Type B pancreatic cell (in vitro differentiated cells): Measurements from ENCODE around the gene SLC7A4. TPM values are rescaled to one million over a fixed set of nuclear protein-coding genes. Genes with fewer than 3 reads are reported as not detected.

Source experiments
- DNase-seq: peaks from one replicate; pipeline ENCODE4 v3.0.0; 2021; ENCODE audit warnings: mixed read lengths; ENCODE audit not compliant: unreplicated experiment; ENCODE audit errors: extremely low spot score
- H3K27ac Mint-ChIP-seq: 2 replicates; pipeline ENCODE4 v1.8.0; 2021; ENCODE audit warnings: mild to moderate bottlenecking, mixed read lengths
- H3K27me3 Mint-ChIP-seq: 2 replicates; pipeline ENCODE4 v1.8.0; 2021; ENCODE audit warnings: mixed read lengths
- H3K36me3 Mint-ChIP-seq: 2 replicates; pipeline ENCODE4 v1.8.0; 2021; ENCODE audit warnings: mixed read lengths
- H3K4me1 Mint-ChIP-seq: one replicate; pipeline ENCODE4 v1.8.0; 2021; ENCODE audit warnings: mixed read lengths; ENCODE audit not compliant: unreplicated experiment
- H3K4me3 Mint-ChIP-seq: 2 replicates; pipeline ENCODE4 v1.8.0; 2021; ENCODE audit warnings: mild to moderate bottlenecking, mixed read lengths
- H3K9me3 Mint-ChIP-seq: 2 replicates; pipeline ENCODE4 v1.8.0; 2021; ENCODE audit warnings: mixed read lengths
- total RNA-seq: library from RNA; stranded (reverse); gene quantifications from 2 replicates; pipeline ENCODE4 v1.2.1, GENCODE V29; 2021; ENCODE audit warnings: low replicate concordance
- TF ChIP-seq, protein P1 (sequence below): fragments of 200-600 bp; sonication (generic); conservative IDR thresholded peaks from 2 replicates; pipeline ENCODE4 v1.5.0; 2021; ENCODE audit warnings: antibody characterized with exemption, mild to moderate bottlenecking

SLC7A4 gene
- total RNA-seq, 1 donor from 2014 or later: 3.3 TPM

DNA sequence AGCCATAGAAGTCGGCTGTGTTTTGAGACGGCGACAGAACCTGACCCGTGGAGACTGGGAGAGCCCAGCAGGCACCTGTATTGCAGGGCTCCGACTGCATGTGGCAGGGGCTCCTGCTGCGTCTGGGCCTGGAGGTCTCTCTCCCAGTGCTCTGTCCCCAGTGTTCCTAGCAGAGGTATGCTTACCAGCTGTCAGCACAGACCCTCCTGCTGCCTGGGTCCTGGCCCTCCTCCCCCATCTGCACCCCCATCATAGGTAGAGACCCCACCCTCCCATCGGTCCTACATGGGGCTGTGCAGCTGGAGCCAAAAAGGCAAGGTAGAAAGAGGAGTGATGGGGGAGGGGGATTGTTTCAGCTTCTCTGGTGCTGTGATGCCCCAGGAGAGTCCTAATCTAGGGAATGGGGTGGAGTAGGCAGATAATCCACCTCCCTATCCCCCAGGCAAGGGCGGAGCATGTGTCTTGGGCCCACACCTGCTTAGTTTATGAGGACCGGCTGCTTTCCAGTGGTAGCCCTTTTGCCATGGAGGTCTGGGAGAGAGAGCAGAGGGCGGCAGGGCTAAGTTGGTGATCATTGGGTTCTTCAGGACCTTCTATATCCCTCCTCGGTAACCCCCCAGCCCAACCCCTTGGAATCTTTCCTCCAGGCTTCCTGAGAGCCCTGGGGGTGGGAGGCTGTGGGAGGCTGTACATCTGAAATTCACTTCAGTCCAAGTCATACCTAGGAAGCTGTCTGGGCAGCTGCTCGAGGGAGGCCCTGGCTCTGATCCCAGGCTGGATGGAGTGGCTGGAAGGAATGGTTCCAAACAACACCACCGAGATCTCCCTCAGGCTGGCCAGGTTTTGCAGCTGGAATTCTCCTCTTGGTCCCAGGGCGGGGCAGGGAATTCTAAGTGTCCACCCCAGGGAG is 5.3 kb downstream of the SLC7A4 start:
- no peak for DNase-seq
- H3K27ac Mint-ChIP-seq: no peak overlapping the region

DNA sequence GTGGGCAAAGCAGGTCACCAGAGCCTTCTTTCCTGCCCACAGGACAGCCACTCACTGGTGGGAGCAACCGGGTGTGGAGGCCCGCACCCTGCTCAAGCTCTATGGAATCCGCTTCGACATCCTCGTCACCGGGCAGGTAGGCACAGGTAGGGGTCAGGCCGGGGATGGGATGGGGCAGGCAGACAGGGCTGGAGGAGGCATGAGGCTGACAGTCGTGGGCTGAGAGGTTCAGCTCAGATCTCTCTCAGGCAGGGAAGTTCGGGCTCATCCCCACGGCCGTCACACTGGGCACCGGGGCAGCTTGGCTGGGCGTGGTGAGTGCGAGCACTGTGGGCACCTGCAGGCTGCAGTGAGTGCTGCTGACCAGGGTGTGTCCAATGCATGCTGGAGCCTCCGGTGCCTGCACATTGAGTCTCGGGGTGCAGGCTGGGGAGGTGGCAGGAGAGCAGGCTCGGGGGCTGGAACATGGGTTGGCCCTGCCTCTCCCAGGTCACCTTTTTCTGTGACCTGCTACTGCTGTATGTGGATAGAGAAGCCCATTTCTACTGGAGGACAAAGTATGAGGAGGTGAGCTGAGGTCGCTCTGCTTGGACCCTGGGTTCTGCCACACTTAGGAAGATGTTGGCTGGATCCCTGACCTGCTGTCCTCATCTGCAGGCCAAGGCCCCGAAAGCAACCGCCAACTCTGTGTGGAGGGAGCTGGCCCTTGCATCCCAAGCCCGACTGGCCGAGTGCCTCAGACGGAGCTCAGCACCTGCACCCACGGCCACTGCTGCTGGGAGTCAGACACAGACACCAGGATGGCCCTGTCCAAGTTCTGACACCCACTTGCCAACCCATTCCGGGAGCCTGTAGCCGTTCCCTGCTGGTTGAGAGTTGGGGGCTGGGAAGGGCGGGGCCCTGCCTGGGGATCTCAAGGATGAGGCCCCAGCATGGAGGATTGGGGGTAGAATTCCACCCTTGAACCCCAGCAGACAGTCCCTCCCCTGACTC is 6.3 kb downstream of the SLC7A4 start:
- peaks cover 7% of the 10 kb centered on the region for H3K27me3 Mint-ChIP-seq
- no peak for DNase-seq
- H3K36me3 Mint-ChIP-seq: no peaks in the 10 kb centered on the region
- no peaks in the 10 kb centered on the region for H3K9me3 Mint-ChIP-seq
- H3K4me1 Mint-ChIP-seq: peaks cover 7% of the 10 kb centered on the region
- no peak overlapping the region for H3K4me3 Mint-ChIP-seq
- no peak overlapping the region for H3K27ac Mint-ChIP-seq
- TF ChIP-seq, protein P1, sequence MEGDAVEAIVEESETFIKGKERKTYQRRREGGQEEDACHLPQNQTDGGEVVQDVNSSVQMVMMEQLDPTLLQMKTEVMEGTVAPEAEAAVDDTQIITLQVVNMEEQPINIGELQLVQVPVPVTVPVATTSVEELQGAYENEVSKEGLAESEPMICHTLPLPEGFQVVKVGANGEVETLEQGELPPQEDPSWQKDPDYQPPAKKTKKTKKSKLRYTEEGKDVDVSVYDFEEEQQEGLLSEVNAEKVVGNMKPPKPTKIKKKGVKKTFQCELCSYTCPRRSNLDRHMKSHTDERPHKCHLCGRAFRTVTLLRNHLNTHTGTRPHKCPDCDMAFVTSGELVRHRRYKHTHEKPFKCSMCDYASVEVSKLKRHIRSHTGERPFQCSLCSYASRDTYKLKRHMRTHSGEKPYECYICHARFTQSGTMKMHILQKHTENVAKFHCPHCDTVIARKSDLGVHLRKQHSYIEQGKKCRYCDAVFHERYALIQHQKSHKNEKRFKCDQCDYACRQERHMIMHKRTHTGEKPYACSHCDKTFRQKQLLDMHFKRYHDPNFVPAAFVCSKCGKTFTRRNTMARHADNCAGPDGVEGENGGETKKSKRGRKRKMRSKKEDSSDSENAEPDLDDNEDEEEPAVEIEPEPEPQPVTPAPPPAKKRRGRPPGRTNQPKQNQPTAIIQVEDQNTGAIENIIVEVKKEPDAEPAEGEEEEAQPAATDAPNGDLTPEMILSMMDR: no peak

More for the DNA sequence above, 5.3 kb downstream of the SLC7A4 start:
- Mint-ChIP-seq H3K36me3 (no peaks in the 10 kb centered on the region), H3K9me3 (no peaks in the 10 kb centered on the region), H3K4me3 (no peak overlapping the region), H3K4me1 (peaks cover 7% of the 10 kb centered on the region), H3K27me3 (peaks cover 8% of the 10 kb centered on the region)
- TF ChIP-seq, protein P1: no peak

DNA sequence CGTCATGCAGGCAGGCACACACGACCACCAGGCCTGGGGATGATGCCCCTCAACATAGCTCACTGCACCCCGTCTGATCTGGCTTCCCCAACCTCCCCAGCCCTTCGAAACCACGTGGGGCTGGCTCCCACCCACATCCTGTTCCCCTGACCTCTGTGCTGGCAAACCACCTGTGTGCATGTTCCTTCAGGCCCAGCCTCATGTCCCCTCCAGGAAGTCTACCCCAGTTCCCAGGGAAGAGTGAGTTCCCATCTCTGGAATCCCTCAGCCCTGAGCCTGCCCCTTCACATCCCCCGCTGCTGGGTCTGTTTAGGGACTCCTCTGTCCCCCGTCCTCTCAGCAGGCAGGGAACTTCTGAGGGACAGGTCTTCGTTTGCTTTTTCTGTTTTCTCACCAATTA is 7.1 kb downstream of the SLC7A4 start:
- no peaks in the 10 kb centered on the region for H3K27me3 Mint-ChIP-seq
- DNase-seq: no peak
- H3K4me1 Mint-ChIP-seq: peaks cover 7% of the 10 kb centered on the region

DNA sequence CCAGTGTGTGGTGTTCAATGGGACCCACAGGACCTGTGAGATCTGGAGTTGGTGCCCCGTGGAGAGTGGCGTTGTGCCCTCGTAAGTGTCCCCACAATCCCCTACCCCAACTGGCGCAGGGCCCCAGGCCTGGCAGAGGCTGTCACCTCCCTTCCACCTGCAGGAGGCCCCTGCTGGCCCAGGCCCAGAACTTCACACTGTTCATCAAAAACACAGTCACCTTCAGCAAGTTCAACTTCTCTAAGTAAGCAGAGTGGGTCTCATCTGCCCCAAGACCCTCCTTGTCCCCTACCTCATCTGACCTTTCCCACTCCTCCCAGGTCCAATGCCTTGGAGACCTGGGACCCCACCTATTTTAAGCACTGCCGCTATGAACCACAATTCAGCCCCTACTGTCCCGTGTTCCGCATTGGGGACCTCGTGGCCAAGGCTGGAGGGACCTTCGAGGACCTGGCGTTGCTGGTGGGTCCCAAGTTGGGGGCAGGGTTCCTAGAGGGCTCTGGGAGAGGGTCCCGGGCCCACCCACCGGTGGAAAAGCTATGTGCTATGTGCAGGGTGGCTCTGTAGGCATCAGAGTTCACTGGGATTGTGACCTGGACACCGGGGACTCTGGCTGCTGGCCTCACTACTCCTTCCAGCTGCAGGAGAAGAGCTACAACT is 9.3 kb downstream of the SLC7A4 start:
- Mint-ChIP-seq H3K36me3 (no peaks in the 10 kb centered on the region), H3K9me3 (no peaks in the 10 kb centered on the region), H3K27me3 (no peaks in the 10 kb centered on the region), H3K4me1 (no peaks in the 10 kb centered on the region), H3K27ac (no peak overlapping the region), H3K4me3 (no peak overlapping the region)
- DNase-seq: no peak
- TF ChIP-seq, protein P1: peak; percentile 28

More for the DNA sequence above, 7.1 kb downstream of the SLC7A4 start:
- Mint-ChIP-seq H3K36me3 (no peaks in the 10 kb centered on the region), H3K27ac (no peak overlapping the region), H3K9me3 (no peaks in the 10 kb centered on the region), H3K4me3 (no peak overlapping the region)
- TF ChIP-seq, protein P1: no peak

DNA sequence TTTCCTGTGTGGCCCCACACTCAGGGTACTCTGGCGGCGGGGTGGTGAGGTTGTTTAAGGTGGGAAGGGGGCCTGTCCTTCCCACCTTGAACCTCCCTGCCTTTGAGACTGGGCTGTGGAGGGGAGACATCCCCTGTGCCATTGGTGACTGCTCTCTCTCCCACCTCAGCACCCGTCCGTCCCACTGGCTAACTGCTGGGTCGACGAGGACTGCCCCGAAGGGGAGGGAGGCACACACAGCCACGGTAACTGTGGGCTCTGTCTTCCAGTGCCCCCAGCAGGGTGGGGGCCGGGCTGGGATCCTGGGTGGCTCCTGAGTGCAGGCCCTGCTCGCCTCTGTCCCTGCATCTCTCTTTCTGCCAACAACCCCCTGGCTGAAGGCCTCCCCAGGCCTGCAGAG is 9.9 kb downstream of the SLC7A4 start:
- Mint-ChIP-seq H3K4me3 (no peak overlapping the region), H3K27me3 (no peaks in the 10 kb centered on the region), H3K27ac (no peak overlapping the region), H3K4me1 (no peaks in the 10 kb centered on the region), H3K36me3 (no peaks in the 10 kb centered on the region), H3K9me3 (no peaks in the 10 kb centered on the region)
- no peak for DNase-seq
- TF ChIP-seq, protein P1: no peak
